ENCODE measurements around the gene SMIM35. TPM values are rescaled to one million over a fixed set of nuclear protein-coding genes. Genes with fewer than 3 reads are reported as not detected.

The SMIM35 gene
- total and polyA plus RNA-seq, 2 donors (not counting 1 experiment from before 2014, with no cell fraction given), result not detected

DNA sequence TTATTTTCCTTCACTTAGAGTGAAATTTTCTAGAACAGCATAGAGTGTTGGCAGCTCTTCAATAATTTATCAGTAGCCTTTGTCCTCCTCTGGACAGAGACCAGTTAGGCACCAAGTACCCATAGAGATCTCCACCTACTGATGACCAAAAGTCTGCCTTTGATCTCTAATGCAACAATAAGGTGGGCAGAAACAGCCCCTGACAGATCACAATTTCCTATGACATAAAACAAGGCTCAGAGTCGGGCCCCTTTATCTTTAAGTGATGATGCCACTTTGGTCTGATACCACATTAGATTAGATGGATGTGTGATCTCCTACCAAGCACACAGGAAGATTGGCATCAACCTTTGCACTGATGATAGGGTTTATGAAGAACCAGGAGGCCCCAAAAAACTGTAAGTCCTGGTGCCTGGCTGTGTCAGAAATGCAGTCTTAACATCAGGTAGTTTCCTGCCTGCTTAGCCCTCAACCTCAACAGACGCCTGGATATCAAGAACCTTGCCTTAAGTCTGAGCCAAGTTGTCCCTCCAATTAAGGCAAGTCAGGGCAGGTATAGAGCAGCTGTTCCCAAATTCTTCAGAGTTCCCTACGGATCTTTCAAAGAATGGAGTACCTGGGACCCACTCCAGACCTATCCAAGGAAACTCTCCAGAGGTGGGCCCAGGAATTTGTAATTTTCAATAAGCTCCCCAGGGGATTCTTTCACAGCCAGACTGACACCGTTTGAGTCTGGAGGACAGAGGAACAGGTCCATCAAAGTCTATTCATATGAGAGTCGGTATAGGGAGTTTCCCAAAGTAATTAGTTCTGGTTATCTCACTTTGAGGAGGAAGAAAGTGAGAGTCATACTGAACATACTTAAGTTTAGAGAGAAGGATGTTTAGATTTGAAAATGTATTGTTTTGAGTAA lies 40.5 kb downstream of the SMIM35 start:
- Histone ChIP-seq H3K4me3 (replicated peaks in 1 of 4; ENCODE audit: control extremely low read depth in 1 of 4, insufficient read depth in 1 of 4, low read depth in 3 of 4, low read length in 4 of 4) (no peak overlapping the region), H3K27ac (ENCODE audit: insufficient read depth, low read length) (no peak overlapping the region), H3K9me3 (ENCODE audit: control insufficient read depth, insufficient read depth, low read depth, low read length) (no peaks in the 10 kb centered on the region), H3K27me3 (ENCODE audit: control insufficient read depth, insufficient read depth, low read length) (peaks cover 4% of the 10 kb centered on the region), H2AFZ (ENCODE audit: low read length) (no peak overlapping the region), H3K4me2 (ENCODE audit: extremely low read depth, insufficient read depth, low read length) (no peak overlapping the region), H3K36me3 (ENCODE audit: control insufficient read depth, insufficient read depth, low read length) (no peaks in the 10 kb centered on the region), H3K4me1 (ENCODE audit: control insufficient read depth, extremely low read depth, insufficient read depth, low read length) (no peaks in the 10 kb centered on the region), H3K79me2 (ENCODE audit: control insufficient read depth, insufficient read depth, low read length) (no peaks in the 10 kb centered on the region), H3K9ac (ENCODE audit: insufficient read depth, low read length) (no peak overlapping the region), H4K20me1 (ENCODE audit: control insufficient read depth, extremely low read depth, insufficient read depth, low read length) (no peaks in the 10 kb centered on the region)
- no peak for DNase-seq (ENCODE audit: low read depth in 2 of 2)
- TF ChIP-seq, protein P1, sequence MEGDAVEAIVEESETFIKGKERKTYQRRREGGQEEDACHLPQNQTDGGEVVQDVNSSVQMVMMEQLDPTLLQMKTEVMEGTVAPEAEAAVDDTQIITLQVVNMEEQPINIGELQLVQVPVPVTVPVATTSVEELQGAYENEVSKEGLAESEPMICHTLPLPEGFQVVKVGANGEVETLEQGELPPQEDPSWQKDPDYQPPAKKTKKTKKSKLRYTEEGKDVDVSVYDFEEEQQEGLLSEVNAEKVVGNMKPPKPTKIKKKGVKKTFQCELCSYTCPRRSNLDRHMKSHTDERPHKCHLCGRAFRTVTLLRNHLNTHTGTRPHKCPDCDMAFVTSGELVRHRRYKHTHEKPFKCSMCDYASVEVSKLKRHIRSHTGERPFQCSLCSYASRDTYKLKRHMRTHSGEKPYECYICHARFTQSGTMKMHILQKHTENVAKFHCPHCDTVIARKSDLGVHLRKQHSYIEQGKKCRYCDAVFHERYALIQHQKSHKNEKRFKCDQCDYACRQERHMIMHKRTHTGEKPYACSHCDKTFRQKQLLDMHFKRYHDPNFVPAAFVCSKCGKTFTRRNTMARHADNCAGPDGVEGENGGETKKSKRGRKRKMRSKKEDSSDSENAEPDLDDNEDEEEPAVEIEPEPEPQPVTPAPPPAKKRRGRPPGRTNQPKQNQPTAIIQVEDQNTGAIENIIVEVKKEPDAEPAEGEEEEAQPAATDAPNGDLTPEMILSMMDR (conservative IDR thresholded peaks at IDR 0.05 in 1 of 2, IDR thresholded peaks at IDR 0.05 in 1 of 2; ENCODE audit: low read depth in 1 of 2, low read length in 2 of 2), result no peak
- no peak for TF ChIP-seq EZH2 (IDR thresholded peaks at IDR 0.05; ENCODE audit: low read length, missing control alignments)

DNA sequence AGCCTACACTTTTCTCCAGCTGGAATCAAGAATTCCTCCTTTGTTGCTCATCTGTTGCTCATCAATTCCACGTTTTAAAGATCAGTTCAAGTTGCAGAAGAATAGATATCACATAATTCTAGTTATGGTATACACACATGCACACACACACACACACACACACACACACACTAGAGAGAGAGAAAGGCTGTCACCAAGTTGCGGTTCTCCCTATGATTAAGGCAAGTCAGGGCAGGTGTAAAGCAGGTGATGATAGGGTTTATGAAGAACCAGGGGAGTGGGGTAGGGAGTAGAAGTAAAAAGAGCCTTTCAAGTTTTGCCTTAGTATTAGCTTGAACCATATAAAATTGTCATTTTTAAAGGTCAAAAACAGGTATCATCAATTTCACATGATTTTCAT lies 41.6 kb downstream of the SMIM35 start:
- Histone ChIP-seq H3K9me3 (ENCODE audit: control insufficient read depth, insufficient read depth, low read depth, low read length) (no peaks in the 10 kb centered on the region), H3K4me1 (ENCODE audit: control insufficient read depth, extremely low read depth, insufficient read depth, low read length) (no peaks in the 10 kb centered on the region), H3K27me3 (ENCODE audit: control insufficient read depth, insufficient read depth, low read length) (peaks cover 4% of the 10 kb centered on the region), H3K79me2 (ENCODE audit: control insufficient read depth, insufficient read depth, low read length) (no peaks in the 10 kb centered on the region), H3K4me2 (ENCODE audit: extremely low read depth, insufficient read depth, low read length) (no peak overlapping the region), H3K27ac (ENCODE audit: insufficient read depth, low read length) (no peak overlapping the region), H2AFZ (ENCODE audit: low read length) (no peak overlapping the region), H3K9ac (ENCODE audit: insufficient read depth, low read length) (no peak overlapping the region), H3K4me3 (replicated peaks in 1 of 4; ENCODE audit: control extremely low read depth in 1 of 4, insufficient read depth in 1 of 4, low read depth in 3 of 4, low read length in 4 of 4) (no peak overlapping the region), H3K36me3 (ENCODE audit: control insufficient read depth, insufficient read depth, low read length) (no peaks in the 10 kb centered on the region), H4K20me1 (ENCODE audit: control insufficient read depth, extremely low read depth, insufficient read depth, low read length) (no peaks in the 10 kb centered on the region)
- TF ChIP-seq, protein P1 (conservative IDR thresholded peaks at IDR 0.05 in 1 of 2, IDR thresholded peaks at IDR 0.05 in 1 of 2; ENCODE audit: low read depth in 1 of 2, low read length in 2 of 2), result no peak
- TF ChIP-seq EZH2 (IDR thresholded peaks at IDR 0.05; ENCODE audit: low read length, missing control alignments), result no peak
- DNase-seq (ENCODE audit: low read depth in 2 of 2), result no peak

DNA sequence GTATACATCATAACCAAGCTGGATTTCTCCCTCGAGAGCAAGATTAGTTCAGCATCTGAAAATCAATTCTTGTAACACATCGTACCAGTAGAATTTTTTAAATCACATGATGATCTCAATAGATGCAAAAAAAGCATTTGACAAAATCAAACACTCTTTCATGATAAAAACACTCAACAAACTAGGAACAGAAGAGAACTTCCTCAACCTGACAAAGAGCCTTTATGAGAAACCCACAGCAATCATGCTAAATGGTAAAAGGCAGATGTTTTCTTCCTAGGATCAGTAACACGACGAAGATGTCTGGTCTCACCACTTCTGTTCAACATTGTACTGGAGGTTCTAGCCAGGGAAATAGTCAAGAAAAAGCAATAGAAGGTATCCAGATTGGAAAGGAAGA lies 44.0 kb downstream of the SMIM35 start:
- no peak overlapping the region for H3K4me2 ChIP-seq (ENCODE audit: extremely low read depth, insufficient read depth, low read length)
- H4K20me1 ChIP-seq (ENCODE audit: control insufficient read depth, extremely low read depth, insufficient read depth, low read length), result no peaks in the 10 kb centered on the region
- H3K27me3 ChIP-seq (ENCODE audit: control insufficient read depth, insufficient read depth, low read length), result peaks cover 4% of the 10 kb centered on the region
- DNase-seq (ENCODE audit: low read depth in 2 of 2), result no peak
- H3K27ac ChIP-seq (ENCODE audit: insufficient read depth, low read length), result no peak overlapping the region
- no peaks in the 10 kb centered on the region for H3K9me3 ChIP-seq (ENCODE audit: control insufficient read depth, insufficient read depth, low read depth, low read length)
- no peak overlapping the region for H3K4me3 ChIP-seq (replicated peaks in 1 of 4; ENCODE audit: control extremely low read depth in 1 of 4, insufficient read depth in 1 of 4, low read depth in 3 of 4, low read length in 4 of 4)
- H3K9ac ChIP-seq (ENCODE audit: insufficient read depth, low read length), result no peak overlapping the region
- no peak overlapping the region for H2AFZ ChIP-seq (ENCODE audit: low read length)
- H3K79me2 ChIP-seq (ENCODE audit: control insufficient read depth, insufficient read depth, low read length), result no peaks in the 10 kb centered on the region
- no peaks in the 10 kb centered on the region for H3K4me1 ChIP-seq (ENCODE audit: control insufficient read depth, extremely low read depth, insufficient read depth, low read length)
- no peaks in the 10 kb centered on the region for H3K36me3 ChIP-seq (ENCODE audit: control insufficient read depth, insufficient read depth, low read length)
- TF ChIP-seq, protein P1 (conservative IDR thresholded peaks at IDR 0.05 in 1 of 2, IDR thresholded peaks at IDR 0.05 in 1 of 2; ENCODE audit: low read depth in 1 of 2, low read length in 2 of 2), result no peak
- no peak for TF ChIP-seq EZH2 (IDR thresholded peaks at IDR 0.05; ENCODE audit: low read length, missing control alignments)
